ENCODE measurements around the gene DLGAP1. TPM values are rescaled to one million over a fixed set of nuclear protein-coding genes. Genes with fewer than 3 reads are reported as not detected.
A peak's percentile ranks its signal among the peaks of the same experiment; 100 is the strongest.

DLGAP1 gene
- total and polyA plus RNA-seq, 2 of the 13 experiments (the other 11 are each of a cell fraction or from before 2014, with no cell fraction given): 0.01 TPM; not detected in 1

- TF ChIP-seq DMTF1 (CRISPR knock-in tag; IDR thresholded peaks at IDR 0.05) (no peak), MED1 (CRISPR knock-in tag; IDR thresholded peaks at IDR 0.05) (0 out of 2 replicates have a peak, but pooled peaks have one; percentile 8), SPEN (CRISPR knock-in tag; IDR thresholded peaks at IDR 0.05; ENCODE audit: low read depth) (no peak), SAP130 (CRISPR knock-in tag; IDR thresholded peaks at IDR 0.05; ENCODE audit: low read depth) (0 out of 2 replicates have a peak, but pooled peaks have one; percentile 16), SALL1 (CRISPR knock-in tag; IDR thresholded peaks at IDR 0.05) (peak; percentile 18; the same call in 1 of the 2 replicates), POLR2A (IDR thresholded peaks at IDR 0.05; ENCODE audit: insufficient read depth in 1 of 2, low read depth in 2 of 2, low read length in 2 of 2) (peak in 1 of 2 experiments; percentile 44; a peak in 1 of 4 replicates), TBX2 (CRISPR knock-in tag; IDR thresholded peaks at IDR 0.05; ENCODE audit: borderline replicate concordance) (0 out of 2 replicates have a peak, but pooled peaks have one; percentile 31), RBM22 (optimal IDR thresholded peaks at IDR 0.05; ENCODE audit: low read length) (peak; percentile 84), ZNF34 (CRISPR knock-in tag; IDR thresholded peaks at IDR 0.05; ENCODE audit: borderline replicate concordance) (no peak), HIC2 (CRISPR knock-in tag; IDR thresholded peaks at IDR 0.05; ENCODE audit: low read depth) (no peak), ZC3H4 (CRISPR knock-in tag; IDR thresholded peaks at IDR 0.05; ENCODE audit: borderline replicate concordance) (peak; percentile 99)
Observed at GRCh38 chr18:3624935-3625741, 830.0 kb downstream of the DLGAP1 start (continued).

Data from HepG2 (cell line).